NCI-H2196 treated with DMSO at 0.1 percent for 48 hours (cell line): ENCODE results near the gene PLAGL2.
"Not testable (repeated sequence)": the region's sequence is repeated elsewhere in the genome, so short reads cannot be mapped to it uniquely, and the experiment has no call there.

Experiments used
- DNase-seq: peaks from one replicate; lab custom pipeline; 2025; ENCODE audit not compliant: unreplicated experiment; lab: John Stamatoyannopoulos, UW

Gene PLAGL2, protein sequence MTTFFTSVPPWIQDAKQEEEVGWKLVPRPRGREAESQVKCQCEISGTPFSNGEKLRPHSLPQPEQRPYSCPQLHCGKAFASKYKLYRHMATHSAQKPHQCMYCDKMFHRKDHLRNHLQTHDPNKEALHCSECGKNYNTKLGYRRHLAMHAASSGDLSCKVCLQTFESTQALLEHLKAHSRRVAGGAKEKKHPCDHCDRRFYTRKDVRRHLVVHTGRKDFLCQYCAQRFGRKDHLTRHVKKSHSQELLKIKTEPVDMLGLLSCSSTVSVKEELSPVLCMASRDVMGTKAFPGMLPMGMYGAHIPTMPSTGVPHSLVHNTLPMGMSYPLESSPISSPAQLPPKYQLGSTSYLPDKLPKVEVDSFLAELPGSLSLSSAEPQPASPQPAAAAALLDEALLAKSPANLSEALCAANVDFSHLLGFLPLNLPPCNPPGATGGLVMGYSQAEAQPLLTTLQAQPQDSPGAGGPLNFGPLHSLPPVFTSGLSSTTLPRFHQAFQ

GRCh38 chr20:32207626-32208498 lies at the start of gene PLAGL2, which contains the start of gene POFUT1:
TSS of gene PLAGL2 (minus strand) at chr20:32207743. CDS start at chr20:32202178, 5,565 bp downstream.
TSS of gene POFUT1 (plus strand) at chr20:32207880. CDS start at chr20:32207942, 62 bp downstream.
- DNase-seq, result peak; percentile 80

DNA sequence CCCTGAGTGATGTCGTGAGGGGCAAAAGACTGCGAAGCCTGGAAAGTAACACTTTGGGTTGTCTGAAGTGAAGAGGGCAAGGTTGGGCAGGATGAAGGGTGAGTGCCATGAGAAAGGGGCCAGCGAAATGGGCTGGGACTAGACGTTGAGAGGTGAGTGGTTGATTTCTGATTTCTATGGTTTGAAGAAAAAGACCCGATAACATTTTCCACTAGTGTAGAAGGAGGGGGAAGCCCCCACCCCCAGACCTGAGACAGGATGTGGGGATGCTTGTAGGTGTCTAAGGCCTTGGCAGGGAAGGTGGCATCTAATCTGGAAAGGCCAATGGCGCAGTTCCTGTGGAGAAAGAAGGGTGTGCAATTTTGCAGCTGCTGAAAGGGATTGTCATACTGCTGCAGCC lies 44.6 kb upstream of the PLAGL2 start:
- DNase-seq, result no peak

- DNase-seq, result no peak
These were observed 43.9 kb upstream of the PLAGL2 start for GRCh38 chr20:32251470-32251869.

DNA sequence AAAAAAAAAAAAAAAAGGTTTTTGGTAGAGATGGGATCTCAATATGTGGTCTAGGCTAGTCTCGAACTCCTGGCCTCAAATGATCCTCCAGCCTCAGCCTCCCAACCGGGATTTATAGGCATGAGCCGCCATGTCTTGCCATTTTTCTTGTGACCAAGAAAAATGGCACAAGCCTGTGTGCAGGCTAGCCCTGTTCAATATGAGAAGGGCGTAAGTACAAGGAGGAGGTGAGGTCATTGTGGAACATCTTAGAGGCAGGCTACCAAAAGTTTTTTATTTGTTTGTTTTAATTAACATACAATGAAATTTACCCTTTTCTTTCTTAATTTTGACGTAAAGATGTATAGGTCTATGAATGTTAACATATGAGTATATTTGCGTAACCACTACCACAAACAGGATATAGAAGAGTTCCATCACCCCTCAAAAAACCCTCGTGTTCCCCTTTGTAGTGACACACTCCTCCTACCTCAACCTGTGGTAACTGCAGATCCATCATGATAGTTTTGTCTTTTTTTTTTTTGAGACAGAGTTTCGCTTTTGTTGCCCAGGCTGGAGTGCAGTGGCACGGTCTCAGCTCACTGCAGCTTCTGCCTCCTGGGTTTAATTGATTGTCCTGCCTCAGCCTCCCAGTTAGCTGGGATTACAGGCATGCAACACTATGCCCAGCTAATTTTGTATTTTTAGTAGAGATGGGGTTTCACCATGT lies 41.6 kb upstream of the PLAGL2 start:
- DNase-seq, result no peak

DNA sequence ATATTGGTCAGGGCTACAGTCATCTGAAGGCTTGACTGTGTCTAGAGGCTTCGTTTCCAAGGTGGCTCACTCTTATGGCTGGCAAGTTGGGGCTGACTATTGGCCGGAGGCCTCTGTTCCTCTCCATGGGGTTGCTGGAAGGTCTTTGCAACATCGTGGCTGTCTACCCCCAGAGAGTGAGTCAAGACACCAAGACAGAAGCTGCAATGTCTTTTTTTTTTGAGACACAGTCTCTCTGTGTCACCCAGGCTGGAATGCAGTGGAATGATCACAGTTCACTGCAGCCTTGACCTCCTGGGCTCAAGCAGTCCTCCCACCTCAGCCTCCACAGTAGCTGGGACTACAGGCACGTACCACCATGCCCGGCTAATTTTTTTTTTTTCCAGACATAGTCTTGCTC lies 40.5 kb upstream of the PLAGL2 start:
- no peak for DNase-seq

GRCh38 chr20:32246208-32246607 lies 38.7 kb upstream of the PLAGL2 start:
- DNase-seq, result not testable (repeated sequence)

- DNase-seq, result no peak
These were observed 37.4 kb upstream of the PLAGL2 start for GRCh38 chr20:32244959-32245358.

GRCh38 chr20:32244150-32244823 lies 36.7 kb upstream of the PLAGL2 start:
- DNase-seq, result no peak

DNA sequence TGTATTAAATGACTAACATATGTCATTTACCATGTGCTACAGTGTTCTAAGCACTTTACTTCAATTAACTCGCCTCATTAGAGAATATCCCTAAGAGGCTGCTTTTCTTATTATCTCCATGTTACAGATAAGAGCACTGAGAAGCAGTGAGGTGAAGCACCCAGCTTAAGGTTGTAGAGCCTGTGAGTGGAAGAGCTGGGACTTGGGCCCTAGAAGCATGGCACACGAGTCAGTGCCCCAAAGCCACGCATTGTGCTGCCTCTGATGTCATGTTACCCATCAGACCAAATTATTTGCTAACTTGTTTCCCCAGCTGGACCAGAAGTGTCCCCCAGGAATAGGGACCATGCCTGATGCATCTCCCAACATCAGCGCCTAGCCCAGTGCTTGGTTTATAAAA lies 34.3 kb upstream of the PLAGL2 start:
- DNase-seq, result no peak

GRCh38 chr20:32240205-32240604 lies 32.7 kb upstream of the PLAGL2 start:
- no peak for DNase-seq

DNA sequence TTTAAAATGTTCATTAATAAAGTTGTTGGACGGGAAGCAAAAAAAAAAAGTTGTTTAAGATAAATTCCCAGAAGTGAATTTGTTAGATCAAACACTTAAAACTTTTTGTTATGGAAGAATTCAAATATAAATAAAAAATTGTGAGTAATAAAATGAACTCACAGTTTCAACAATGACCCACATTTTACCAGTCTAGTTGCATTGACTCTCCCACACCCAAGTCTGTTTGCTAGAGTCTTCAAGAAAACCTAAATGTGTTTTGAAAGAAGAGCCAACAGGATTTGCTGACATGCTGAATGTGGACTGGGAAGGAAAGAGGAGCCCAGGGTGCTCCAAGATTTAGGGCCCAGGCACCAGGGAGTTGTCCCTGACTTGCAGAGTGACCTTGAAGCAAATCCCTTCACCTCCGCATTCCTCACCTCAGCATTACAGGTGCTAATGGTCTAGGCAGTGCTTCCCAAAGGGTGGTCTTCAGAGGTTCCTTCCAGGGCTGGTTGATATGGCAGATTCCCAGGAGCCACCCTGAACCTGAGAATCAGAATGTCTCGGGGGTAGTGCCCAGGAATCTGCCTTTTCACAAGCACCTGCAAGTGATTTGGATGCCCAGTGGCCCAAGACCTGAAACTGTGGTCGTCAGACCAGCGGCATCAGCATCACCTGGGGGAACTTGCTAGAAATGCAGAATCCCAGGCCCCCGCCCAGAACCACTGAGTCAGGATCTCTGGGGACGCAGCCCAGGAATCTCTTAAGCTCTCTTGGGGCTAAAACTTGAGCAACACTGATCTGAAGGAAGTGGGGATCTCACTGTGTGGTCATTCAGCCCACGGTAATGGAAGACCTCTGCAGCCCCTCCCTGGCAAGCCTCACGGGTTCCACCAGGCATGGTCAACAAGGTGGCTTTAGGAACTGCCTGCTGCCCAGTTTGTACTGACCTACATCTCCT lies 31.2 kb upstream of the PLAGL2 start:
- DNase-seq, result no peak

DNA sequence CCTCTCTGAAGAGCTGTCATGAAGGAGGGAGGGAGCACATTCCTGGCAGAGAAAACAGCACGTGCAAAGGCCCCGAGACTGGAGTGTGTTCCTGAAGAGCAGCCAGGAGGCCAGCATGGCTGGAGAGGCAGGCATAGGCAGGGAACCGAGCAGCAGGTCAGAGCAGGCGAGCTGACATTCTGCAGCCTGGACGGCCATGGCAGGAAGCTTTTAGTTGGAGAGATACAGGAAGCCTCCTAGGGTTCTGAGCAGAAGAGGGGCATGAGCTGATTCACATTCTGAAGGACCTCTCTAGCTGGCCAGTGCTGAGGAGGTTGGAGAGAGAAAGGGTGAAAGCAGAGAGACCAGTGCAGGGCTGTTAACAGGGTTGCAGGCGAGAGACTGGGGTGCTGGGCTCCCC lies 29.9 kb upstream of the PLAGL2 start:
- DNase-seq, result no peak

- no peak for DNase-seq
These were observed 29.3 kb upstream of the PLAGL2 start for GRCh38 chr20:32236819-32237218.

DNA sequence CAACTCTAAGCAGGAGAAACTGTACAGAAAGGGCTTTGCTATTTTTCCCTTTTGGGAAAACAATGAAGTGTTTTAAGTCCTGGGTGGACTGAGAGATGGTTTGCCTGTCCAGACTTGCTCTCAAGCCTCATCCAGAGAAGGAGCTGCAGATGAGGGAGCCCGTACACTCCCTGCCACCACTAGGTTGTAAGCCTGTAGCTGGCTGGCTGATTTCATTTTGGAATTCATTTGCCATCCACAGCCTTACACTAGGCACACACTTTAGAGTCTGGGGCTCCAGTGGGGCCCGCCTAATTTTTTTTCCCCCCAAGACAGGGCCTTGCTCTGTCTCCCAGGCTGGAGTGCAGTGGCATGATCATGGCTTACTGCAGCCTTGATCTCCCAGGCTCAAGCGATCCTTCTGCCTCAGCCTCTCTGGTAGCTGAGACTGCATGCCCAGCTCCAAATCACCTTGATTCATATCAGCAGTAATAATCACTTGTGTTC lies 28.5 kb upstream of the PLAGL2 start:
- DNase-seq, result no peak

DNA sequence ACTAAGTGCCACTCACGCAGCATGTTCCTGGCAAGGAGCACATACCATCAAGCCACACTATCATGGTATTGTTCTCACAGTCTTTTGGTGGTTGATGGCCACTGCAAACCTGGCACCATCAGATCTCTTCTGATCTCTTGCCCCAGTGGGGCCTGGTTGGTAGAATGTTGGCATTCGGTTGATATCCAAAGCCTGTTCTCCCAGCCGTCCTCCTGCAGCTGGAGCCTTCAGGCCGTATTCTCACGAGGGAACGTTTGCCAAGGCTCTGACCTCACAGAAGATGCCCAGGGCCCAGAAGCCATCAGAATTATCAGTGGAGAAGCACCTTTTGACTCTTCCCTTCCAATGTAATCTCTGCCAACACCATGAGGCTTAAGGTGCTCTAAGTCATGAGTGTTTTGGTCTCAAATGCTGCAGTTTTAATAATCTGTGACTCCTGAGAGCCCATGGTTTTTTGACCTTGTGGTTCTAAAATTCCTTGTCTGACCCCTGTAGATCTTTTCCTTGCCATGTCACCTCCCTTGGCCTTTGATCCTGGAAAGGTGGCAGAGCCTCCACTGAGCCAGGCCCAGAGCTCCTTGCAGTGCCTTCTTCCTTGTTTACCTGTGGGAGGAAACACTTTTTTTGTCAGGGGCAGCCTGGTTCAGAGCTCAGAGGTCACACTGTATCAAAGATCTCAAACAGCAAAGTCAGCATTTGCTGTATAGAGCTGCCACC lies 27.9 kb upstream of the PLAGL2 start:
- DNase-seq, result no peak

GRCh38 chr20:32234135-32234808 lies 26.7 kb upstream of the PLAGL2 start:
- no peak for DNase-seq

DNA sequence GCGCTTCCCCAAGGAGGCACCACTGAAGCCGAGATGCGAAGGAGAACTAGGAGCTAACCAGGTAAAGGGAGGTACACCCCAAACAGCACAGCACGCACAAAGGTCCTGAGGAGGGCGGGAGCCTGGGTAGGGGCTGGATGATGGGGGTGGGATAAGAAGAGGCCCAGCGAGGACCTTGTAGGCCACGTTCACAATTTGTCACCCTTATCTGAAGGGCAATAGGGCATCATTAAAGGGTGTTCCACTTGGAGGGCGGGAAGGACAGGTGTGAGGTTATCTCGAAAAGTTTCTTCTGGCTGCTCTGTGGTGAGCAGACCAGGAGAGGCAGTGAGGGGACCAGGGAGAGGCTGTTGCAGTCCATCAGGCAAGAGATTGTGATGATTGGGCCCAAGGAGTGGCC lies 25.7 kb upstream of the PLAGL2 start:
- DNase-seq, result no peak

DNA sequence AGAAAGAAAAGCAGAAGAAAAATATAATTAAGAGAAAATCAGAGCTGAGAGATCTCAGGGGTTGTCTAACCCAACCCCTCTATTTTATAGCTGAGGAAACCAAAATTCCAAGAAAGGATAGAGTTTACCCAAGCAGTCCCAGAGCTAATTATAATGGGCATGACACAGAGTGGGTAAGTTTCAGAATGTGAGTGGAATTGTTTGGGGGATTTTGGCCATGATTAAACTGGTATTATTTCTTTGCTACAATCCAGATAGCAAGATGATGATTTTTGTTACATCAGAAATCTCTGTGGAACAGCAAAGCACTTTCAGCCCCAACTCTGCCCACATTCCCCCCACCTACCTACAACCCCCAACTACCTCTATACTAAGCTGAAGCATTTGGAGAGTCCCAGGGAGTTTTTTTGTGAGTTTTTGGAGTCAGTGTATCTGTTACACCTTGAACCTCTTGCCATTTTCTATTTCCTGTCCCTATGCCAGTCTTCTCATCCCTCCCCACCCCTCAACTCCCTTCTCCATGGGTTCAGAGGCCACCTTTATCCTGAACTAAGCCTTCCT lies 24.9 kb upstream of the PLAGL2 start:
- no peak for DNase-seq
